Measurements from ENCODE around the gene NEAT1. TPM values are rescaled to one million over a fixed set of nuclear protein-coding genes. Genes with fewer than 3 reads are reported as not detected.

NEAT1 gene
- total RNA-seq, 1 donor = 487 TPM

GRCh38 chr11:65419772-65420481 lies 2.7 kb upstream of the NEAT1 start:
- DNase-seq (ENCODE audit: low read depth) = peak; percentile 99

GRCh38 chr11:65420506-65420905 lies 2.1 kb upstream of the NEAT1 start:
- H3K4me3 ChIP-seq (ENCODE audit: low read depth, low read length) = peak overlapping the region; percentile 69
- no peak for TF ChIP-seq CTCF (IDR thresholded peaks at IDR 0.05; ENCODE audit: insufficient read depth, low read depth, low read length)
- DNase-seq (ENCODE audit: low read depth) = no peak

More at GRCh38 chr11:65419772-65420481, 2.7 kb upstream of the NEAT1 start:
- H3K4me3 ChIP-seq (ENCODE audit: low read depth, low read length) = peak overlapping the region; percentile 69
- TF ChIP-seq CTCF (IDR thresholded peaks at IDR 0.05; ENCODE audit: insufficient read depth, low read depth, low read length) = no peak

GRCh38 chr11:65420979-65421793 lies 1.4 kb upstream of the NEAT1 start:
- TF ChIP-seq CTCF (IDR thresholded peaks at IDR 0.05; ENCODE audit: insufficient read depth, low read depth, low read length) = no peak
- peak overlapping the region; percentile 69 for H3K4me3 ChIP-seq (ENCODE audit: low read depth, low read length)
- DNase-seq (ENCODE audit: low read depth) = peak; percentile 100

GRCh38 chr11:65421794-65422632 lies 585 bp upstream of the NEAT1 start:
- TF ChIP-seq CTCF (IDR thresholded peaks at IDR 0.05; ENCODE audit: insufficient read depth, low read depth, low read length) = no peak
- DNase-seq (ENCODE audit: low read depth) = peak; percentile 99
- H3K4me3 ChIP-seq (ENCODE audit: low read depth, low read length) = peak overlapping the region; percentile 91

- DNase-seq (ENCODE audit: low read depth) = no peak
- TF ChIP-seq CTCF (IDR thresholded peaks at IDR 0.05; ENCODE audit: insufficient read depth, low read depth, low read length) = no peak
- peak overlapping the region; percentile 91 for H3K4me3 ChIP-seq (ENCODE audit: low read depth, low read length)
These were observed 1.1 kb downstream of the NEAT1 start for GRCh38 chr11:65423516-65424204.
